ENCODE measurements around the gene MBNL1.

DNA sequence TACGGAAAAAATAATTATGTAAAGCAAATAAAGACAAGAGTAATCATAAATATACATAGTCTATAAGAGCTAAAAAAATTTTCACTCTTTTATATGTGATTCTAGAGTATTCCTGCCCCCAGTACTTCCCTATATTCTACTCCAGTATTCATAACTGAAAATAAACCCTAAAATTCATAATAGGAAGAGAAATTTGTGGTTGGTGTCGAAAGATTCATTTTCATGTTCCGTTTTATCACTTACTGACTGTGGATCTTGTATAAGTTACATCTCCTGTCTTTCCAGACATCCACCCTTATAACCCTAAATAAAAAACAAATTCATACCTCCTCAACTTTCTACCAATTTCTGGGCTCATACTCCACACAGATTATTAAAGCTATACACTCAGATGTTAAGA, 16.0 kb upstream of the MBNL1 start:
- TF ChIP-seq, protein P1, sequence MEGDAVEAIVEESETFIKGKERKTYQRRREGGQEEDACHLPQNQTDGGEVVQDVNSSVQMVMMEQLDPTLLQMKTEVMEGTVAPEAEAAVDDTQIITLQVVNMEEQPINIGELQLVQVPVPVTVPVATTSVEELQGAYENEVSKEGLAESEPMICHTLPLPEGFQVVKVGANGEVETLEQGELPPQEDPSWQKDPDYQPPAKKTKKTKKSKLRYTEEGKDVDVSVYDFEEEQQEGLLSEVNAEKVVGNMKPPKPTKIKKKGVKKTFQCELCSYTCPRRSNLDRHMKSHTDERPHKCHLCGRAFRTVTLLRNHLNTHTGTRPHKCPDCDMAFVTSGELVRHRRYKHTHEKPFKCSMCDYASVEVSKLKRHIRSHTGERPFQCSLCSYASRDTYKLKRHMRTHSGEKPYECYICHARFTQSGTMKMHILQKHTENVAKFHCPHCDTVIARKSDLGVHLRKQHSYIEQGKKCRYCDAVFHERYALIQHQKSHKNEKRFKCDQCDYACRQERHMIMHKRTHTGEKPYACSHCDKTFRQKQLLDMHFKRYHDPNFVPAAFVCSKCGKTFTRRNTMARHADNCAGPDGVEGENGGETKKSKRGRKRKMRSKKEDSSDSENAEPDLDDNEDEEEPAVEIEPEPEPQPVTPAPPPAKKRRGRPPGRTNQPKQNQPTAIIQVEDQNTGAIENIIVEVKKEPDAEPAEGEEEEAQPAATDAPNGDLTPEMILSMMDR (IDR thresholded peaks at IDR 0.05): no peak
- TF ChIP-seq POLR2AphosphoS5 (IDR thresholded peaks at IDR 0.05) (no peak), POLR2A (IDR thresholded peaks at IDR 0.05) (no peak)

All from breast epithelium (tissue), 3 donors.